GM19240 (cell line): ENCODE results near the gene PTX4.

Experiments
- DNase-seq: peaks from one replicate; pipeline ENCODE4 v3.0.0; 2011; ENCODE audit warnings: low spot score; ENCODE audit not compliant: insufficient read length

PTX4 gene

DNA sequence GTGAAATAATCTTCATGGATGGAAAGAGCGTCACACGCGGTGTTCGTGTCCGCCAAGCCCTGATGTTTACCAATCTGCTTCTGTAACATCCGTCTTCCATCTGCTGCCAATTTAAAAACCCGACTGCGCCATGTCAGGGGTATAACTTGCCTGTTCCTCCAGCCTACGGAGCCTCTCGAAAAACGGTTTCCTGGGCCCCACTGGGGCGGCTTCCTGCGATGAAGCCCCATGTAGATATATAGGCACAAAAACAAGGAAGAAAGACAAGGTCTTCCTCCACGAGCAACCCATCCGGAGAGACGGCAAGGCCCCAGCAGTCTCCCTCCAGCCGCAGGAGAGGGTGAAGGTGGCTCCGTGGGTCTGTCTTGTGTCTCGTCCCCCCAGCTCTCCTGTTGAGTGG, at the start of gene PTX4:
PTX4 (minus strand) TSS at position 326 of the 400 bp plus-strand sequence; CDS start at position 291, 35 bp downstream.
- no peak for DNase-seq

GRCh38 chr16:1537763-1538289, 49.1 kb upstream of the PTX4 start:
- DNase-seq: no peak

DNA sequence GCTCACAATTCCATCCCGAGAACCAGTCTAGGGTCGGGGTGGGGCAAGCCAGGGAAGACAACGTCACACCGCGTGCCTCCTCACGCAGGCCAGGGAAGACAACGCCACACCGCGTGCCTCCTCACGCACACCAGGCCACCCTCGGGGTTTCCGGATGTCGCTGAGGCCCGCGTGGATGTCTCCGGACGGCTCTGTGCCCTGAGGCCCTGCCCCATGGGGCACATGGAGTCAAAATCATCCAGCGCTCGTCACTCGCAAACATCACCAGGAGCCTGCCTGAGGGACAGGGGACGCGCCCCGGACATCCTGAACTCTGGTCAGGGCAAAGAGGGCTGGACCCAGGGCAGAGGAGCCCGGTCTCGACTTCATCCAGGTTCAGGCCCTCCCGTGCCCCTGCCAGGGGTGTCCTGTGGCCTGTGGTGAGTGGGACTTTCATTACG, 48.4 kb upstream of the PTX4 start:
- no peak for DNase-seq

- DNase-seq: no peak
Measured at GRCh38 chr16:1536601-1537000, 47.9 kb upstream of the PTX4 start.

DNA sequence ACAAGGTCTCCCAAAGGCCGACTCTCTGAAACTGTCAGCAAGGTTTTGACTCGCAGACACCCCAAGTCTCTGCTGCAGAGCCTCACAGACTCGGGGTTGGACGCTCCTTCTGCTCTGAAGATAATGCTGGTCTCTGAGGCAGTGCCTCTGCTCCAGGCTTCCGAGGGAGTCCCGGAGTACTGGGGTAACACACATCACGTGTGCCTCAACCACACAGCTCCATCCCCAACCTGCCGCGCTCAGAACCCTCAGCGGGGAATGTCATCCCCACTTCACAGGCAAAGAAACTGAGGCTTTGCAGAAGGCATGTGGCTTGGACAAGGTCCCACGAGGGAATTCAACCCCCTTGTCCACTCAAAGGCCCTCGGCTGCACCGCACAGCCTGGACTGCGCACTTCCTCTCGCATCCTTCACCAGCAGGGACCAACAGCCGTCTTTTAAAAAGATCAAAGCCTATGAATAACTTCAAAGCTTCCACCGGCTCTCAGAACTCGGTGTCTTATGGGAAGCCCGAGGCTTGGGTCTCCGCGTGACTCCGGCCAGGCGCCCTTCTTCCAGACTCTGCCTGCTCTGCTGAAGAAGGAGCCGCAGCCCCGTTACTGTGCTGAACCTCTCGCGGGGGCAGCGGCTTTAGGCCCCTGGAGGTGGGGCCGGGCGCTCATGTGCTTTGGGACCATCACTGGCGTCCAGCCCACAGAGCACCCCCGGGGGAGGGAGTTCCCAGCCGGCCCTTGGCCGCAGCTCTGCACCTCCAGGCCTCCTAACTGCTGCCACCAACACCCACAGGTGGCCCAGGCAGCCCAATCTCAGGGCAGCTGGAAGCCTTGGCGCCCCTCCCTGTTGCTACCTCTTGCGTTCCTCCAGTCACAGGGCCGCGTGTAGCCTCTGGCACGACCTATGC, 46.9 kb upstream of the PTX4 start:
- no peak for DNase-seq

GRCh38 chr16:1534021-1535020, 45.6 kb upstream of the PTX4 start:
- no peak for DNase-seq

DNA sequence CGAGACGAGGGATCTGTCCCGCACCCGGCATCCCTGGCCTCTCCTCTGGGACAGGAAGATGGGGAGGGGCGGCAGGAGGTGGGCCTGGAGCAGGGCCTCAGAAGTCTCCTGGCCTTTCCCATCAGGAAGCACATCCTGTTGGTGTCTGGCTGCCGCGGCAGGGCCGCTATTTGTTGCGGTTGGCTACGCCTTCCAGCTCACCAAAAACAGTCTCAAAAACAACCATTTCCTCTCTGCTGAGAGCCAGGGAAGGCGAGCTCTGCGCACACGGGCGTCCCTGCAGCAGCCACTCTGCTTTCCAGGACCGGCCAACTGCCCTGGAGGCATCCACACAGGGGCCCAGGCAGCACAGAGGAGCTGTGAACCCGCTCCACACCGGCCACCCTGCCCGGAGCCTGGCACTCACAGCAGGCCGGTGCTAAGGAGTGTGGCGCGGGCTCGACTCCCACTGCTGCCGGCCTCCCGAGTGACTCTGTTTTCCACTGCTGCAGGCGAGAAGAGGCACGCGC, 44.8 kb upstream of the PTX4 start, which contains the start of gene TMEM204:
TMEM204 (plus strand) TSS at position 224 of the 509 bp plus-strand sequence. CDS start 610 bp downstream, outside the sequence.
- peak; percentile 35 for DNase-seq

- no peak for DNase-seq
Measured at GRCh38 chr16:1532771-1533170, 44.0 kb upstream of the PTX4 start.

DNA sequence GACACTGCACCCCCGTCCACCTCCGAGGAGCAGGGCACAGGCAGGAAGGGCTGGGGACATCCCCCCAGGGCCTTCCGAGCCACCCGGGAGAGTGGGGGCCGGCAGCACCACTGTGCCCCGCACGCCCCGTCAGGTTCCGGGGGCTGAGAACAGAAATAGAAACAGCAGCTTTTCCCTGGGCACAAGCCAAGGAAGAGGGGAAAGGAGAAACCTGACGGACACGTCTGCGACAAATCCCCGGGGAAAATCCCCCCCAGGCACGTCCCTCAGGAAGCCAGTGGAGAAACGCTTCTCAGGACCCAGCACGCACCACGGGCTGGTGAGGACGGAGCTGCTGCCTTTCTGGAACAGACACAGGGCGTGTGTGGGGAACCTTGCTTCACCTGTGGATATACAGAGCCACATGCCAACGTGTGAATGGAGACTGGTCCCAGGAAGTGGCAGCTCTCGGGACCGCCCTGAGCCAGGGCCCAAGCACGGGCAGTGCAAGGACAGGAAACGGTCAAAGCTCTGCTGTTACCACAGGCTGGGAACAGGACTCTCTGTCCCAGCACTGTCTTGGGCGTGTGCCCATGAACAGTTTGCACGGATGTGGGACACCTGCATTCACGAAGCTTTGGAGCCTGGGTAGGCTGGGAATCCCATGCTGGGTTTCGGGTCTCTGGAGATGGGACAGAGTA, 43.5 kb upstream of the PTX4 start:
- DNase-seq: no peak

DNA sequence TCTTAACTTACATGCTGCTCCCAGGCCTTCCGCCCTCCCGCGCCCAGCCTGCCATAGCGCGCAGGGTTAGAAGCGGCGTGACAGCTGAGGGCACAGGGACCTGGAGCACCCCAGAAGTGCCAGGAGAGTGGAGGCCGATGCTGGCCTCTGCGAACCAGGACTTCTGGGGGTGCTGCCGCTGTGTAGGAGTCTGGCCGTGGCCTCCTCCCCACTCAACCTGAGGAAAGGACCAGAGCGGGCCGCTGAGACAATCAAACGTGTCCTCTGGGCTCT, 42.8 kb upstream of the PTX4 start:
- DNase-seq: no peak

GRCh38 chr16:1530883-1531637, 42.3 kb upstream of the PTX4 start:
- no peak for DNase-seq

- DNase-seq: no peak
Measured at GRCh38 chr16:1530349-1530882, 41.7 kb upstream of the PTX4 start.

DNA sequence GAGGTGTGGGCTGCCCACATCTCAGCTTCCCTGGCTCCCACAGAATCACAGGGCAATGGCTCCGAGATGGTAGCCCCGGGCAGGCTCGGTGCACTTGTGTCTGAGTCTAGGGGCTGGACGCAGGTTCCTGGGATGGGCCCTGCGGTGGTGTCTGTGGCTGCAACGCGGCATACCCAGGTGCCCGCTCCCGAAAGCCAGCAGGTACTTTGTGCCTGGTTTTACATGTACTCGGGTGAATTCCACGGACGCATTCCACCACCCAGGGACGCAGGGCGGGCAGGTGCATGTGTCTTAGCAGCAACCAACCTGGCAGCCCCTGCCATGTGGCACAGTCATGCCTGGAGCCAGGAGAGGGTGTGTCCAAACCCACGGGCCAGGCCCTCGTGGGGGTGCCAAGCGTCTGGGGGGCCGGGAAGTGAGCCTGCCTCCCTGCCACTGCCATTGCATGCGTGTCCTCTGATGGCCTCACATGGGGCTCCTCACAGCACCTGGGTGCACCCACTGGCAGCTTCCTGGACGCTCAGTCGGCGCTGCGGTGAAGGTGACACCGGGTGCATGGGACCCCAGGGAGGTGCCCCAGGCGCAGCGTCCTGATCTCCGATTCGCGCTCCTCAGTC, 40.3 kb upstream of the PTX4 start:
- DNase-seq: no peak

DNA sequence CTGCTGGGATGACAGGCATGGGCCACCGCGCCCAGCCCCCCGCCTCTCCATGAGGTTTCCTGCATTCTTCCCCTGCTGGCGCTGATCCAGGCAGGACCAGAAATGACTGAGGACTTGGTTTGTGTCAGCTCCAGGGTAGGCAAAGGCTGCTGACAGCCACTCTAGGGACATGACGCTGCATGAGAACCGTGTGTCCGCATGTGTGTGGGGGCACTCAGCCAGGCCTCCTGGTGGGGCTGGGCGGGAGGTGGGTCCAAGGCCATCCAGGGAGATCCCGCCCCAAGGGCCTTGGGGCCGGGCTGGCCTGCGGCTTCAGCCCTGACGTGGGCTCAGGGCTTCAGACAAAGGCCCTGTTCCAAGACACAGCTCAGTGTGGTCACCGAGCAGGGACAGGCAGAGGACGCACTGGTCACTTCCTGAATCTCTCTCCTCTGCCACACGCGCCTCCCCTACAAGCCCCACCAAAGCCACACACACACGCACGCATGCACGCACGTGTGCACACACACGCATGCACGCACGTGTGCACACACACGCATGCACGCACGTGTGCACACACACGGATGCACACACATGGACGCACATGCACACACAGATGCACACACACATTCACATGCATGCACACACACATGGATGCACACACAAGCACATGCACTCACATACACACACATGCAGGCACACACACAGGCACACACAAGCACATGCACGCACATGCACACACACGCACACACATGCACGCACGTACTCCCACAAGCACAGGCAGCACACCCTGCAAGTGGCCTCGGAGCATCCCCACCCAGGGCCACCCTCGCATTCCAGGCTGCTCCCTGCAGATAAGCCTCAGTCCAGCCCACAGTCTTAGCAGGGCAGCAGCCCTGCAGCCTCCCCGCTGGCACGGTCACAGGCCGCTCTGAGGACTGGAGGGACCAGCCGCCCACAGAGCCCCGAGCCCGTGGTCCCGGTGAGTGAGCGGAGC, 39.4 kb upstream of the PTX4 start:
- no peak for DNase-seq

DNA sequence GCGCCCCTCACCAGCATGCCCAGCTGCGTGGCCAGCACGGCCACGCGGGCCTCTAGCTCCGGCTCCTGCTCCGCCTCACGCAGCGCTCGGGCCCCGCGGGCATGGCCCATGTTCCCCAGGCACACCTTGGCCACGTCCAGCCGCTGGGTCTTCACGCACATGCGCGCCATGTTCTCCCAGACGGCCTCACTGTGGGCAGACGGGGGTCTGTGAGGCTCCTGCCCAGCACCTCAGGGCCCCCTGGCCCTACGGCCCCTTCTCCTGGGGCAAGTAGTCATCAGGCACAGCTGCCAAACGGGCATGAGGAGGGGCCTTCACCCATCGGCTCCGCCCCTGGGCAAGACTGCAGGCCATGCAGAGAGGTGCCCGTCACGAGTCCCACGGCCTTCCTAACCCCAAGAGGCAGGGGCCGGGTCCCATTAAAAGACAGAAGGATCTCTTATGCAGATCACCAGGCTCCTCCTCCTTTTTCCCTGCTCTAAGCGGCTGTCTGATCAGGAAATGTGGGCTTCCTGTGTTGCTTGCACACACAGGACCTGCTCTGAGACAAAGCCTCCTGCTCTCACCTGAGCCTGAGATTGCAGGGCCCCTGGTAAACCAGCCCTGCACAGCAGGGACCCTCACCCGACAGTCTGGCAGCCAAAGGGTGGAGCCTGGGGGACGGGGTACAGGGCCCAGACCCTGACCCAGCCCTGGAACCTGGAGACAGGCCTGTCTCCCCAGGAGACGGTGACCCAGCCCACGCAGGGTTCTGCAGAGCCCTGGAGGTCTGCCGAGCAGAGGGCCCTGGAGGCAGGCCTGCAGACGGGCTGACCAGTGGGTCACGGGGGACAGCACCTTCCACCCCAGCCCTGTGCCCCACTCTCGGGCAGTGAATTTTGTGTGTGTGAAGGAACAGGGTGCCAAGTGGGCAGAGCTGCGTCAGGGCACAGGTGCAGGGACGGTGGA, 38.1 kb upstream of the PTX4 start:
- DNase-seq: no peak

DNA sequence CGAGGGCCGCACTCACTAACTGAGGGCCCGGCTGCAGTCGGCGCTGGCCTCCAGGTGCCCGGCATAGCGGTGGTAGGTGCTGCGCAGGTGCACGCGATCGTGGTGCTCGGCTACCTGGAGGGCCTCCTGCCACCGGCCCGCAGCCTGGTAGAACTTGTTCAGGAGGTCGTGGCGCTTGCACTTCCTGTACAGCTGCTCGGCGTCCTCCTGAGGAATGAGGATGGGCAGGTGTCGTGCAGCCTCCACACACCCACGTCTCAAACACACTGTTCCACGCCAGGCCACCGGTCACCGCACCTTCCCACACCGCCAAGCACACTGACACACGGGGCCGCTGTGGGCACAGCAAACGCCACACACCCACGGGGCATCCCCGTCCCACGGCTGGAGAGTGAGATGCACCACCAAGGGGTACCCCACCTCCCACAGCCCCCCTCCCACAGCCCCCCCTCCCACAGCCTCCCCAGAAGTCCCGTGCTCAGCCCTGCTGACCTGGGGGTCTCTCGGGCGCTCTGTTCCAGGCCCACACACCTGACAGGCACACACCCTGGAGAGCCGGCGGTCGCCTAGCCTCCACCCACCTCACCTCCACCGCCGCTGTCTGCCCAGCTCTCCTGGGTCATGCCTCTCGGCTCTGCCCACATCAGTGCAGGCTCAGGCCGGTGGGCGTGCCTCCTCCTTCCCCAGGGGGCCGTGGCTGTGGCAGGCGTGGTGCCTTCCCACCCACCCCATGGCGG, 37.3 kb upstream of the PTX4 start:
- DNase-seq: no peak

- no peak for DNase-seq
Measured at GRCh38 chr16:1524366-1524765, 35.6 kb upstream of the PTX4 start.
